Bronchial epithelial cell (primary cell): ENCODE measurements around the gene LIPE. TPM values are rescaled to one million over a fixed set of nuclear protein-coding genes. Genes with fewer than 3 reads are reported as not detected.

ENCODE experiments used
- DNase-seq: peaks from one replicate; pipeline ENCODE4 v3.0.0-alpha.2; 2010; ENCODE audit warnings: low read depth
- FAIRE-seq: peaks from 2 replicates; lab custom pipeline; 2011; peaks lifted over from hg19 to GRCh38; lab: Jason Lieb, UNC
- H3K27me3 ChIP-seq: 2 replicates; pipeline ENCODE4 v1.5.1; 2011; ENCODE audit warnings: low read length; ENCODE audit not compliant: control insufficient read depth, insufficient read depth
- H3K36me3 ChIP-seq: 2 replicates; pipeline ENCODE4 v1.5.1; 2011; ENCODE audit warnings: low read length; ENCODE audit not compliant: control insufficient read depth, insufficient read depth
- H3K4me3 ChIP-seq: 2 replicates; pipeline ENCODE4 v1.5.1; 2011; ENCODE audit warnings: mild to moderate bottlenecking, low read depth, low read length, control low read depth
- total RNA-seq: library from RNA; depleted of rRNA; stranded (reverse); fragments of >200 nt; gene quantifications from 2 replicates; pipeline ENCODE4 v1.2.1, GENCODE V29; 2014
- TF ChIP-seq, protein P1 (sequence below): IDR thresholded peaks from 2 replicates; pipeline ENCODE4 v1.5.1; 2011; ENCODE audit warnings: mild to moderate bottlenecking, moderate library complexity, low read length, control low read depth, inconsistent platforms; ENCODE audit not compliant: insufficient read depth, severe bottlenecking

LIPE gene, protein sequence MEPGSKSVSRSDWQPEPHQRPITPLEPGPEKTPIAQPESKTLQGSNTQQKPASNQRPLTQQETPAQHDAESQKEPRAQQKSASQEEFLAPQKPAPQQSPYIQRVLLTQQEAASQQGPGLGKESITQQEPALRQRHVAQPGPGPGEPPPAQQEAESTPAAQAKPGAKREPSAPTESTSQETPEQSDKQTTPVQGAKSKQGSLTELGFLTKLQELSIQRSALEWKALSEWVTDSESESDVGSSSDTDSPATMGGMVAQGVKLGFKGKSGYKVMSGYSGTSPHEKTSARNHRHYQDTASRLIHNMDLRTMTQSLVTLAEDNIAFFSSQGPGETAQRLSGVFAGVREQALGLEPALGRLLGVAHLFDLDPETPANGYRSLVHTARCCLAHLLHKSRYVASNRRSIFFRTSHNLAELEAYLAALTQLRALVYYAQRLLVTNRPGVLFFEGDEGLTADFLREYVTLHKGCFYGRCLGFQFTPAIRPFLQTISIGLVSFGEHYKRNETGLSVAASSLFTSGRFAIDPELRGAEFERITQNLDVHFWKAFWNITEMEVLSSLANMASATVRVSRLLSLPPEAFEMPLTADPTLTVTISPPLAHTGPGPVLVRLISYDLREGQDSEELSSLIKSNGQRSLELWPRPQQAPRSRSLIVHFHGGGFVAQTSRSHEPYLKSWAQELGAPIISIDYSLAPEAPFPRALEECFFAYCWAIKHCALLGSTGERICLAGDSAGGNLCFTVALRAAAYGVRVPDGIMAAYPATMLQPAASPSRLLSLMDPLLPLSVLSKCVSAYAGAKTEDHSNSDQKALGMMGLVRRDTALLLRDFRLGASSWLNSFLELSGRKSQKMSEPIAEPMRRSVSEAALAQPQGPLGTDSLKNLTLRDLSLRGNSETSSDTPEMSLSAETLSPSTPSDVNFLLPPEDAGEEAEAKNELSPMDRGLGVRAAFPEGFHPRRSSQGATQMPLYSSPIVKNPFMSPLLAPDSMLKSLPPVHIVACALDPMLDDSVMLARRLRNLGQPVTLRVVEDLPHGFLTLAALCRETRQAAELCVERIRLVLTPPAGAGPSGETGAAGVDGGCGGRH
- total RNA-seq = 7.6 and 8.6 TPM in 2 replicates

DNA sequence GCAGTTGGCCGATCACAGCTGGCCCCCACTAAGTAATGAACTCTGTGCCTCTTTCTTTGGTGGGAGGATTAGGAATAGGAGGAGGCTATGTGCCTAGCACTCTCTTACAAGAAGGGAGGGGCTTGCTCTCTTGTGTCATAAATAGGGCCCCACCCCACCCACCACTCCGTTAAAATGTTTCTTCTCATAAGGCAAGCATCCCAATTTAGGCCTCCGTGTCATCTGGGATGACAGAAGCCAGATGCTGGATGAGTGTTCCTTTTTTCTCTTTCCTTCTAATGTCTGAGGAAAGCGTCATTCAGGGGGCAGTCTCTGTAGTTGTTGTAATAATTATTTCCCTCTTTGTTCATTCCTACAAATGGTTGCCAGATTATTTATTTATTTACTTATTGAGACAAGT is at the start of gene LIPE:
Gene LIPE, minus strand, starts transcription at position 76 of the 400 bp plus-strand sequence. CDS start 239 bp downstream, outside the sequence.
- Histone ChIP-seq H3K4me3 (no peak within 1 kb of the TSS), H3K36me3 (no peaks in the 10 kb centered on the region), H3K27me3 (no peaks in the 10 kb centered on the region)
- TF ChIP-seq, protein P1, sequence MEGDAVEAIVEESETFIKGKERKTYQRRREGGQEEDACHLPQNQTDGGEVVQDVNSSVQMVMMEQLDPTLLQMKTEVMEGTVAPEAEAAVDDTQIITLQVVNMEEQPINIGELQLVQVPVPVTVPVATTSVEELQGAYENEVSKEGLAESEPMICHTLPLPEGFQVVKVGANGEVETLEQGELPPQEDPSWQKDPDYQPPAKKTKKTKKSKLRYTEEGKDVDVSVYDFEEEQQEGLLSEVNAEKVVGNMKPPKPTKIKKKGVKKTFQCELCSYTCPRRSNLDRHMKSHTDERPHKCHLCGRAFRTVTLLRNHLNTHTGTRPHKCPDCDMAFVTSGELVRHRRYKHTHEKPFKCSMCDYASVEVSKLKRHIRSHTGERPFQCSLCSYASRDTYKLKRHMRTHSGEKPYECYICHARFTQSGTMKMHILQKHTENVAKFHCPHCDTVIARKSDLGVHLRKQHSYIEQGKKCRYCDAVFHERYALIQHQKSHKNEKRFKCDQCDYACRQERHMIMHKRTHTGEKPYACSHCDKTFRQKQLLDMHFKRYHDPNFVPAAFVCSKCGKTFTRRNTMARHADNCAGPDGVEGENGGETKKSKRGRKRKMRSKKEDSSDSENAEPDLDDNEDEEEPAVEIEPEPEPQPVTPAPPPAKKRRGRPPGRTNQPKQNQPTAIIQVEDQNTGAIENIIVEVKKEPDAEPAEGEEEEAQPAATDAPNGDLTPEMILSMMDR = no peak
- no peak for FAIRE-seq
- DNase-seq = no peak

DNA sequence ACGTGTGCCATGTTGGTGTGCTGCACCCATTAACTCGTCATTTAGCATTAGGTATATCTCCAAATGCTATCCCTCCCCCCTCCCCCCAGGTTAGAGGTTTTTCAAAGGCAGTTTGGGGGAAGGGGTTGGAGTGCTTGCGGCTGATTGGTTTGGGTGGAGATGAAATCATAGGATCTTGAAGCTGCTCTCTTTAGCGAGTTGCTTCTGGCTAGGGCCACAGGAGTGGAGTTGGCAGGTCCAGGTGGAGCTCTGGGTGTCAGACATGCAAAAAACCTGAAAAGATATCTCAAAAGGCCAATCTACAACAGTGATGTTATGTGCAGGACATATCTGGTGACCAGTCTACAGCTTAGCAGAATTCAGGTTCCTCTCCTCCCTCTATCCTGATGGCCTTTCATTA is 48.2 kb upstream of the LIPE start:
- FAIRE-seq (no peak), DNase-seq (no peak)
- TF ChIP-seq, protein P1 = no peak
- Histone ChIP-seq H3K4me3 (no peak overlapping the region), H3K27me3 (no peaks in the 10 kb centered on the region), H3K36me3 (no peaks in the 10 kb centered on the region)

DNA sequence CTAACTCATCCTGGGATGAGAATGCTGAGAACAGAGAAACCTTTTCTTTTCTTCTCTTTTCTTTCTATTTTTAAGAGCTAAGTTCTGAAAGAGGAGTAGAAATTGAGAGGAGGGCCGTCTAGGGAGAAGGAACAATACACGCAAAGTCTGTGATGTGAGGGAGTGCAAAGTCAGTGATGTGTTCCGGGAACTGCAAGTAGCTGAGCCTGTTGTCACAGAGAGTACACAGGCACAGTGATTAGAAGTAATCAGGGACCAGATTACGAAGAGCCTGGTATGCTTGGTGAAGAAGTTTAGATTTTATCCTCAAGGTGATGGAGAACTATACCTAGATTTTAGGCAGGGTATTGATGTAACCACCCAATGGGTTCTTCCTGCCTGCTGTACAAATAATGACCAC is 47.6 kb upstream of the LIPE start:
- H3K36me3 ChIP-seq = no peaks in the 10 kb centered on the region
- no peaks in the 10 kb centered on the region for H3K27me3 ChIP-seq
- DNase-seq (no peak), FAIRE-seq (no peak)
- H3K4me3 ChIP-seq = no peak overlapping the region
- TF ChIP-seq, protein P1 = no peak

DNA sequence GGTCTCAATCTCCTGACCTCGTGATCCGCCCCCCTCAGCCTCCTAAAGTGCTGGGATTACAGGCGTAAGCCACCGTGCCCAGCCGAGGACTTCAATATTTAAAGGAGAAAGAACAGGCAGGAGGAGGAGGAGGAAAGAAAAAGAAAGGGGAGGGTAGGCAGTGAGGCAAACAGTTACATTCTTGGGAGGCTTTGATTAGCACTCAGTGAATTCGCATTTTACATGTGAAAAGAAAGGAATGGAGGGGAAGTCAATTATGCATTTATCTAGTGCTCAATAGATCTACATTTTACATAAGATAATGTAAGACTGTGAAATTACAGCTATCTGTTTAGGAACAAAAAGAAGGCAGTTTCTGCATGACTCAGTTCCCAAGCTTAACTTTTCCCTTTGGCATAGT is 46.5 kb upstream of the LIPE start:
- TF ChIP-seq, protein P1 = no peak
- Histone ChIP-seq H3K4me3 (no peak overlapping the region), H3K36me3 (no peaks in the 10 kb centered on the region), H3K27me3 (no peaks in the 10 kb centered on the region)
- FAIRE-seq (no peak), DNase-seq (no peak)

DNA sequence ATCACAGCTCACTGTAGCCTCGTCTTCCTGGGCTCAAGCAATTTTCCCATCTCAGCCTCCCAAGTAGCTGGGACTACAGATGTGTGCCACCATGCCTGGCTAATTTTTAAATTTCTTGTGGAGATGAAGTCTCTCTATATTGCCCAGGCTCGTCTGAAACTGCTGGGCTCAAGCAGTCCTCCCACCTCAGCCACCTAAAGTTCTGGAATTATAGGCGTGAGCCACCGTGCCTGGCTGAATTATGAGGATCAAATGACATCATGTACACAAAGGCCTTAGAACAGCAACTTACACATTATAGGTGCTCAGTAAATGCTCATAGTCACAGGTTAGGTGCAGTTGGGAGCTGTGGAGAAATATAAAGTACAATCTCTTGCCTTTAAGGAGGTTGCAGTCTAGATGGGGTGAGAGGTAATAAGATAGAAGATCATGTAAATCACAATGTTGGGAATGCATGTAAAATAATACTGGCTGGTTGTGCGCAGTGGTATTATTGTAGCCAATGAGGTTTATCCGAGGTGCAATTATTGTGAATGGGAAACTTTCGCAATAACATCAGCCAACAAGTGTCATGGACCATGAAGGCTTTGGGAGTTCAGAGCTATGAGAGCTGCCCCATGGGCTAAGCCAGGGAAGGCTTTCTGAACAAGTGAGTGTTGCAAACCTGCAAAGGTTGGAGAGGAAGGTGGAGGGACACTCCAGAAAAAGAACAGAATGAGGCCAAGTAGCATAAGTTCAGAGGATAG is 45.4 kb upstream of the LIPE start:
- FAIRE-seq = no peak
- no peak overlapping the region for H3K4me3 ChIP-seq
- no peaks in the 10 kb centered on the region for H3K27me3 ChIP-seq
- TF ChIP-seq, protein P1 = no peak
- no peak for DNase-seq
- H3K36me3 ChIP-seq = no peaks in the 10 kb centered on the region
